ENCODE measurements around the gene STRBP.
"Not testable (repeated sequence)": the region's sequence is repeated elsewhere in the genome, so short reads cannot be mapped to it uniquely, and the experiment has no call there.

The STRBP gene

GRCh38 chr9:123310551-123311249 lies 42.3 kb upstream of the STRBP start:
- no peak for DNase-seq (ENCODE audit: low read depth)
- no peak for TF ChIP-seq CTCF (conservative IDR thresholded peaks at IDR 0.05; ENCODE audit: low read depth, low read length)
- no peak overlapping the region for H3K4me3 ChIP-seq (ENCODE audit: low read depth, low read length)

- DNase-seq (ENCODE audit: low read depth) = no peak
- H3K4me3 ChIP-seq (ENCODE audit: low read depth, low read length) = no peak overlapping the region
- TF ChIP-seq CTCF (conservative IDR thresholded peaks at IDR 0.05; ENCODE audit: low read depth, low read length) = no peak
Observed at GRCh38 chr9:123309611-123310010, 41.2 kb upstream of the STRBP start.

- no peak for TF ChIP-seq CTCF (conservative IDR thresholded peaks at IDR 0.05; ENCODE audit: low read depth, low read length)
- no peak for DNase-seq (ENCODE audit: low read depth)
Observed at GRCh38 chr9:123305879-123306278, 37.5 kb upstream of the STRBP start.

GRCh38 chr9:123304340-123304691 lies 35.9 kb upstream of the STRBP start:
- no peak for TF ChIP-seq CTCF (conservative IDR thresholded peaks at IDR 0.05; ENCODE audit: low read depth, low read length)
- no peak for DNase-seq (ENCODE audit: low read depth)
- no peak overlapping the region for H3K4me3 ChIP-seq (ENCODE audit: low read depth, low read length)

More at GRCh38 chr9:123305879-123306278, 37.5 kb upstream of the STRBP start:
- no peak overlapping the region for H3K4me3 ChIP-seq (ENCODE audit: low read depth, low read length)

GRCh38 chr9:123302348-123303214 lies 34.2 kb upstream of the STRBP start:
- no peak for TF ChIP-seq CTCF (conservative IDR thresholded peaks at IDR 0.05; ENCODE audit: low read depth, low read length)
- peak; percentile 9 for DNase-seq (ENCODE audit: low read depth)
- no peak overlapping the region for H3K4me3 ChIP-seq (ENCODE audit: low read depth, low read length)

- not testable (repeated sequence) for DNase-seq (ENCODE audit: low read depth); H3K4me3 ChIP-seq (ENCODE audit: low read depth, low read length)
Observed at GRCh38 chr9:123301936-123302335, 33.5 kb upstream of the STRBP start.

GRCh38 chr9:123300554-123300953 lies 32.2 kb upstream of the STRBP start:
- TF ChIP-seq CTCF (conservative IDR thresholded peaks at IDR 0.05; ENCODE audit: low read depth, low read length) = no peak
- no peak overlapping the region for H3K4me3 ChIP-seq (ENCODE audit: low read depth, low read length)
- DNase-seq (ENCODE audit: low read depth) = no peak
